GM18867 (cell line): ENCODE measurements around the gene ENSA.
"Not testable (repeated sequence)": the region's sequence is repeated elsewhere in the genome, so short reads cannot be mapped to it uniquely, and the experiment has no call there.

Source experiments
- ATAC-seq: cut with Tn5 transposase; IDR thresholded peaks from one replicate; pipeline ENCODE4 v1.9.1; 2021; ENCODE audit warnings: mild to moderate bottlenecking, moderate library complexity; ENCODE audit not compliant: unreplicated experiment

Gene ENSA

DNA sequence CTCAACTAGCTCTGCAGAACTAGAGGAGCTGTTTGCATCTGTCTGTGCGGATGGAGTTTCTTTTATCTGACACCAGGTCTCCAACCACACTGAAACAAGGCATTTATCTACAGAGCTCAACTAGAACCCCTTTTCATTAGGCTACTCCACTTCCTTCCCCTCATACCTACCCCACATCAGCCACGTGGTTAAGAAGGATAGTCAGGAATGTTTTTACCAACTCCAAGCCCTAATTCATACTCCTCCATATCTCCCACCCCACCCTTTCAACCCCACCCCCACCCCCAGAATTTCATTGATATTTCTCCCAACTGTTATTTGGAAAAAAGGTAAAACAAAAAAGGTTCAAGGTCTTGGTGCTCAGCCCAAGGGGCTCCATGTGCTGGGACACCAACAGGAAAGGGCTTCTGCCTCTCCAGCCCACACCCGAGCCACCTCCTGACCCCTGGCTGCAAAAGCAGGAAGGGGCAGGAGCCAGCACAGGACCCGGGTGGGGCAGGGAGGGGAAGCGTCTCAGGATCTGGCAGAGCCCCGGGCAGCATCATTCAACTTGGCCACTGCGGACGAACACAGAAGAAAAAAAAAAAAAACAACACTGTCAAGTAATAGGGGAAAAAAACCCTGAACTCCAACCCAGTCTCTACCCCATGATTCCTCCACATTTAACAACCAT, 7.0 kb downstream of the ENSA start:
- ATAC-seq = no peak

DNA sequence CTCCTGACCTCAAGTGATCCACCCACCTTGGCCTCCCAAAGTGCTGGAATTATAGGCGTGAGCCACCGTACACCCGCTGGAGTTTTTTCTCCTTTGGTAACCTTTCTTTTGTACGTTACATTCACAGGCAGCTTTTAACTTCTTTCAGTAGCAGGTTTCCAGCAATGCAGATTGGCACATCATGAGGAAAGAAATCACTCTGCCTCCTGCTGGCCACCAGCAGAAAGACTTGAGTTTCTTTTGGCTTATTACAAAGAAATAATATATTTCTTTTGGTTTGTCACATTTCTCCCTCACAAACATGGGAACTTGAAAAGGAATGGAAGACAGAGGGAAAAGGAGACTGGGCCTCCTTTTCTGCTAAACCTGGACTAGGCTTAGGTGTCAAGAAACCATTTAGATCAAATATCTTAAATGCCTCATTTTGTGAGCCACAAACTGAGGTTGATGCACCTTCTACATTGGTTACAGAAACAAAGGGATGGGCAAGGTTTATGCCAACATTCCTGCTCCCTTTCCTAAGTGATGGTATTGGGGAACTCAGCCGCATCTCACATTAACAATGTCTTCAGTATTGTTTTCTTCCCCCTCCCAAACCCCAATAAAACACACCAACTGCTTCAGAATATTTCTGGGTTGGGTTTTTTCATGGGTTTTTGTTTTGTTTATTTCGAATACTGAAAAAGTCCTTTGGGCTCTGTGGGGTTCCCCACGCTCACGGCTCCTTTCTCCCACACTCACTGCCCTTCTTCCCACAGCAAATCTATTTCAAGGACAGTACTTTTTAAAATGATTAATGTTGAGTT, 7.7 kb downstream of the ENSA start:
- ATAC-seq = no peak

DNA sequence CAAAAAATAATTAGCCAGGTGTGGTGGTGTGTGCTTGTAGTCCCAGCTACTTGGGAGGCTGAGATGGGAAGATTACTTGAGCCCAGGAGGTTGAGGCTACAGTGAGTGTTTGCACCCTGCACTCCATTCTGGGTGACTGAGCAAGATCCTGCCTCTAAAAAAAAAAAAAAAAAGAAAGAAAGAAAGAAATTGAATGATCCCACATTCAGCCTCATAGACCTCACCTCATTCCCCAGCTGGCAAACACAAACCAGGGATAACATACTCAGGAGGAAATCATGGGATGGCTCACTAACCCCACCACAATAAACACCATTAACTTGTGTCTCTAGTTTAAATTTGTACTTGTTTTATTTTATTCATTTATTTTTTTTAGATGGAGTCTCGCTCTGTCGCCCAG, 8.5 kb downstream of the ENSA start:
- ATAC-seq = no peak

- ATAC-seq = no peak
These were observed 9.6 kb downstream of the ENSA start for GRCh38 chr1:150619576-150620509.

DNA sequence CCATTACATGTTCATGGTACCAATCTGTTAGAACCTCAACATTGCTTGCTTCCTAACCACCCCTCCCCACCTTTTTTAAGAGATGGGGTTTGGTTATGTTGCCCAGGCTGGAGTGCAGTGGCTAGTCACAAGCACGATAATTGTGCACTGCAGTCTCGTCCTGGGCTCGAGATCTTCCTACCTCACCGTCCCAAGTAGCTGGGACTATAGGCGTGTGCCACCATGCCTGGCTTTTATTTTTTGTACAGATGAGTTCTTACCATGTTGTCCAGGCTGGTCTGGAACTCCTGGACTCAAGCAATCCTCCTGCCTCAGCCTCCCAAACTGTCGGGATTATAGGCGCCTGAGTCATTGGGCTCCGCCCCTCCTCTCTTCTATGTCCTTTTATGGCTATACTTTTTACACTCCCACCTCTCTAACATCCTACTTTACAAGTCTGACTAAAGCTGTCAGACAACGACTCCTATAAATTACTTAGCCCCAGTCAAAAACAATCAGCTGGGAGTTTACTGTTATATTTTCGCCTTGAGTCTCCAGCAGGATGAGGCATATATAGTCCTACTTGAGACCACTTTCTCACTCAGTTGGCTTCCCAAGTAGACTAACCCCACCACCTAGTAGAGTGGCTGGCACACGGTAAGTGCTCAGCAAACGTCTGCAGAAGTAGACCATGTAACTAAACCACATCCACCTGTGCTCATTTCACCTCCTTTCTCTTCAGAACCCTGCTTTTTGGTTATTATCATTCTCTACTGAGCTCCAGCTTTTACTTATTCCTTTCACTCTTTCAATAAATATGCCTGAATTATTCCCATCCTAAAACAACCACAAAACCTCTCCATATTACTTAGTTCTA, 13.8 kb downstream of the ENSA start:
- no peak for ATAC-seq

- no peak for ATAC-seq
These were observed 16.1 kb downstream of the ENSA start for GRCh38 chr1:150613061-150613920.

DNA sequence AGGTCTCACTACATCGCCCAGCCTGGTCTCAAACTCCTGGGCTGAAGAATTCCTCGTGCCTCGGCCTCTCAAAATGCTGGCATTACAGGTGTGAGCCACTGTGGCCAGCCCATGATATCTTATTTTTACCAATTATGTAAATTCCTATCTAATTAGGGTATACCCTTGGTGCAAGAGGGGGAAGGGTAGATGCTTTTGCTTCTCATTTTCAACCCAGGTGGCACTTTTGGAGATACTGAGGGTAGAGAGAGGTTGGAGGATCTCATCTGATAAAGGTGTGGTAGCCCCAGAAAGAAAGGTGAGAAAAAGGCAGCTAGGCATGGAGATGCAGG, 17.4 kb downstream of the ENSA start:
- ATAC-seq = peak; percentile 12

DNA sequence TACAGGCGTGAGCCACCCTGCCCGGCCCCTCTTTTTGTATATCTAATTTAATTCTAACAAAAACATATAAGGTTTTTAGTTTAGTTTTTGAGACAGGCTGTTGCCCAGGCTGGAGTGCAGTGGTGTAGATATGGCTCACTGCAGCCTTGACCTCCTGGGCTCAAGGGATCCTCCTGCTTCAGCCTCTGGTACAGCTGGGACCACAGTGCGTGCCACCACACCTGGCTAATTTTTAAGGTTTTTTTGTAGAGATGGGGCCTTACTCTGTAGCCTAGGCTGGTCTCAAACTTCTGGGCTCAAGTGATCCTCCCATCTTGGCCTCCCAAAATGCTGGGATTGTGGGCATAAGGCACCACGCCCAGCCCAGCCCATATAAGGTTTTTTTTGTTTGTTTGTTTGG, 18.8 kb downstream of the ENSA start:
- ATAC-seq = no peak

- no peak for ATAC-seq
These were observed 19.7 kb downstream of the ENSA start for GRCh38 chr1:150609732-150610131.

- ATAC-seq = no peak
These were observed 22.8 kb downstream of the ENSA start for GRCh38 chr1:150606463-150607142.

DNA sequence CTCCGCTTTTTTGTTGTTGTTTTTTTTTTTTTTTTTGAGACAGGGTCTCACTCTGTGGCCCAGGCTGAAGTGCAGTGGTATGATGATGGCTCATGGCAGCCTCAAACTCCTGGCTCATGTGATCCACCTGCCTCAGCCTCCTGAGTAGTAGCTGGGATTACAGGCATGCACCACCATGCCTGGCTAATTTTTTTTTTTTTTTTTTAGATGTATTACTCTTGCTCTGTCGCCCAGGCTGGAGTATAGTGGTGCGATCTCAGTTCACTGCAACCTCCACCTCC, 24.0 kb downstream of the ENSA start:
- not testable (repeated sequence) for ATAC-seq

- no peak for ATAC-seq
These were observed 25.2 kb downstream of the ENSA start for GRCh38 chr1:150604226-150604588.

GRCh38 chr1:150603711-150604110, 25.7 kb downstream of the ENSA start:
- no peak for ATAC-seq

DNA sequence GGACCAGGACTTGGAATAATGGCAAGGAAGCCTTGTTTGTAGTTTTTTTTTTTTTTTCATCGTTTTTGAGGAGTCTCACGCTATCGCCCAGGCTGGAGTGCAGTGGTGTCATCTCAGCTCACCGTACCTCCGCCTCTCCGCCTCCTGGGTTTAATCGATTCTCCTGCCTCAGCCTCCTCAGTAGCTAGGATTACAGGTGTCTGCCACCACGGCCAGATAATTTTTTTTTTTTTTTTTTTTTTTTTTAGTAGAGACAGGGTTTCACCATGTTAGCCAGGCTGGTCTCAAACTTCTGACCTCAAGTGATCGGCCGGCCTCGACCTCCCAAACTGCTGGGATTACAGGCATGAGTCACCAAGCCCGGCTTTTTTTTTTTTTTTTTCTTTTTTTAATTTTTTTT, 27.0 kb downstream of the ENSA start:
- not testable (repeated sequence) for ATAC-seq

GRCh38 chr1:150601540-150601939, 27.9 kb downstream of the ENSA start:
- ATAC-seq = no peak

- ATAC-seq = not testable (repeated sequence)
These were observed 31.1 kb downstream of the ENSA start for GRCh38 chr1:150598346-150598745.

- no peak for ATAC-seq
These were observed 32.4 kb downstream of the ENSA start for GRCh38 chr1:150596976-150597375.

- no peak for ATAC-seq
These were observed 33.1 kb downstream of the ENSA start for GRCh38 chr1:150596095-150596892.

GRCh38 chr1:150582371-150582770, 47.0 kb downstream of the ENSA start:
- no peak for ATAC-seq
